Fibroblast of skin of scalp (primary cell): Measurements from ENCODE around the gene GRIN3B.

Source experiments
- DNase-seq: peaks from one replicate; pipeline ENCODE4 v3.0.0-alpha.2; 2013

The GRIN3B gene

GRCh38 chr19:966485-967088 is 33.6 kb upstream of the GRIN3B start:
- DNase-seq, result no peak

GRCh38 chr19:970695-971094 is 29.5 kb upstream of the GRIN3B start:
- DNase-seq, result no peak

GRCh38 chr19:971795-972194 is 28.4 kb upstream of the GRIN3B start:
- no peak for DNase-seq

GRCh38 chr19:972281-972680 is 27.9 kb upstream of the GRIN3B start:
- DNase-seq, result no peak

GRCh38 chr19:973726-974563 is 26.3 kb upstream of the GRIN3B start:
- DNase-seq, result no peak

- no peak for DNase-seq
Measured at GRCh38 chr19:974564-975257, 25.5 kb upstream of the GRIN3B start.

GRCh38 chr19:976476-976875 is 23.7 kb upstream of the GRIN3B start:
- DNase-seq, result no peak

- DNase-seq, result no peak
Measured at GRCh38 chr19:977058-977464, 23.2 kb upstream of the GRIN3B start.

- DNase-seq, result no peak
Measured at GRCh38 chr19:979318-979741, 20.9 kb upstream of the GRIN3B start.

GRCh38 chr19:980133-980998 is 19.9 kb upstream of the GRIN3B start:
- DNase-seq, result no peak

- DNase-seq, result peak; percentile 60
Measured at GRCh38 chr19:982567-983170, 17.6 kb upstream of the GRIN3B start.

GRCh38 chr19:984165-984967 is 15.9 kb upstream of the GRIN3B start, which contains the start of gene WDR18:
Gene WDR18 (plus strand): TSS chr19:984345. CDS start chr19:984354, 9 bp downstream.
- DNase-seq, result peak; percentile 92

- DNase-seq, result no peak
Measured at GRCh38 chr19:986083-986482, 14.1 kb upstream of the GRIN3B start.

- DNase-seq, result no peak
Measured at GRCh38 chr19:988081-988480, 12.1 kb upstream of the GRIN3B start.

- DNase-seq, result no peak
Measured at GRCh38 chr19:988510-988909, 11.7 kb upstream of the GRIN3B start.

- DNase-seq, result no peak
Measured at GRCh38 chr19:989381-990081, 10.7 kb upstream of the GRIN3B start.

GRCh38 chr19:990119-990571 is 10.1 kb upstream of the GRIN3B start:
- DNase-seq, result no peak

GRCh38 chr19:990746-991145 is 9.5 kb upstream of the GRIN3B start:
- DNase-seq, result no peak

GRCh38 chr19:991174-991931 is 8.9 kb upstream of the GRIN3B start:
- DNase-seq, result peak; percentile 55
